ENCODE measurements around the gene B4GALT6. TPM values are rescaled to one million over a fixed set of nuclear protein-coding genes. Genes with fewer than 3 reads are reported as not detected.

Gene B4GALT6
- total and polyA plus RNA-seq, 10 of the 15 experiments (the other 5 are each of a cell fraction or from before 2014, with no cell fraction given): 11.9 to 47.4 (median 18.0) TPM

DNA sequence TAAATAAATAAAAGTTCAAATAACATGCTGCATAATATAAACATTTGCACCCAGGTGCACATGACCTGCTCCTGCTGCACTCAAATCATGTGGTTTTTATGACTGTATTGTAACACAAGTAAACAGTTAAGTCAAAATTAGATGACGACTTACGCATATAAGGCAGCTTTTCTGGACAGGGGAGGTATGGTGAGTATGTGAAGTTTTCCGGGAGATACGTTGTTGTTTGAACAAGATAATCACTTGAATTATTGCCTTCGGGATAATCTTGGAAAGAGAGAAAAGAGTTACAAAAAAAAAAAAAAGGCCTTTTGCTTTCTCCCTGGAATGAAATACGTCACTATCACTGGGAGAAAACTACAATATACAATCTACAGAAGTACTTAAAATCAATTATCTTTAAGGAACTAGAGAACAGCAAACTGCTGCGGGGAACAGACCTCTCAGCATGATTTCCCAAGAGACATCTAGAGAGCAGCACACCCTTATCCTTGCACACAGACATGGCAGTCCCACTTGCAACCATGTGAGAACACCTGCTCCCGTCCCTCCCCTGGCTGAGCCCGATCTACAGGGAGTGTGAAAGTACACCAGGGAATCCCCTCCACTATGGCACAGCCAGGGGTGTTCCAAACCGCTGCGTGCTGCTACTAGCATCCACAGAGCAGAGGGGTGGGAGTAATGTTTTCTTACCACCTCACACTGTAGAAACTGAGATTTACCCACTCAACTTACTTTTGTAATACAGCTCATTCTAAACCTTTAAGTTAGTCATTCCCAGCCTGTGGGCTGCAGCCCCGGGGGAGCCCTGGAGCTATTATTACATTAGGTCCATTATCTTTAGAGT lies 26.3 kb downstream of the B4GALT6 start (continued):
- peak; percentile 86 to 88 for TF ChIP-seq BHLHE40 (IDR thresholded peaks at IDR 0.05; ENCODE audit: borderline replicate concordance in 1 of 2, low read depth in 2 of 2, low read length in 1 of 2)
- peak; percentile 14; the same call in 1 of the 2 replicates for TF ChIP-seq YBX1 (IDR thresholded peaks at IDR 0.05)
- no peak for TF ChIP-seq ZNF274 (IDR thresholded peaks at IDR 0.05; ENCODE audit: insufficient read depth, insufficient read length)
- TF ChIP-seq SREBF1 (IDR thresholded peaks at IDR 0.05; ENCODE audit: low read length): no peak
- TF ChIP-seq POU2F2 (IDR thresholded peaks at IDR 0.05; ENCODE audit: borderline replicate concordance, low read depth, low read length): no peak; the same call in 1 of the 3 replicates
- no peak; the same call in 1 of the 2 replicates for TF ChIP-seq STAT1 (conservative IDR thresholded peaks at IDR 0.05)
- TF ChIP-seq, protein P1, sequence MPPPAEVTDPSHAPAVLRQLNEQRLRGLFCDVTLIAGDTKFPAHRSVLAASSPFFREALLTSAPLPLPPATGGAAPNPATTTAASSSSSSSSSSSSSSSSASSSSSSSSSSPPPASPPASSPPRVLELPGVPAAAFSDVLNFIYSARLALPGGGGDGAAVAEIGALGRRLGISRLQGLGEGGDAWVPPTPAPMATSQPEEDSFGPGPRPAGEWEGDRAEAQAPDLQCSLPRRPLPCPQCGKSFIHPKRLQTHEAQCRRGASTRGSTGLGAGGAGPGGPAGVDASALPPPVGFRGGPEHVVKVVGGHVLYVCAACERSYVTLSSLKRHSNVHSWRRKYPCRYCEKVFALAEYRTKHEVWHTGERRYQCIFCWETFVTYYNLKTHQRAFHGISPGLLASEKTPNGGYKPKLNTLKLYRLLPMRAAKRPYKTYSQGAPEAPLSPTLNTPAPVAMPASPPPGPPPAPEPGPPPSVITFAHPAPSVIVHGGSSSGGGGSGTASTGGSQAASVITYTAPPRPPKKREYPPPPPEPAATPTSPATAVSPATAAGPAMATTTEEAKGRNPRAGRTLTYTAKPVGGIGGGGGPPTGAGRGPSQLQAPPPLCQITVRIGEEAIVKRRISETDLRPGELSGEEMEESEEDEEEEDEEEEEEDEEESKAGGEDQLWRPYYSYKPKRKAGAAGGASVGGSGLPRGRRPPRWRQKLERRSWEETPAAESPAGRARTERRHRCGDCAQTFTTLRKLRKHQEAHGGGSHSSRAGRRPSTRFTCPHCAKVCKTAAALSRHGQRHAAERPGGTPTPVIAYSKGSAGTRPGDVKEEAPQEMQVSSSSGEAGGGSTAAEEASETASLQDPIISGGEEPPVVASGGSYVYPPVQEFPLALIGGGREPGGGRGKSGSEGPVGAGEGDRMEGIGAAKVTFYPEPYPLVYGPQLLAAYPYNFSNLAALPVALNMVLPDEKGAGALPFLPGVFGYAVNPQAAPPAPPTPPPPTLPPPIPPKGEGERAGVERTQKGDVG (CRISPR knock-in tag; IDR thresholded peaks at IDR 0.05): no peak
- no peak for TF ChIP-seq NFYA (IDR thresholded peaks at IDR 0.05; ENCODE audit: borderline replicate concordance, low read depth, low read length)
- peak; percentile 89 for TF ChIP-seq ATF2 (IDR thresholded peaks at IDR 0.05; ENCODE audit: low read length)
- no peak for TF ChIP-seq LARP7 (IDR thresholded peaks at IDR 0.05)
- no peak for TF ChIP-seq FOS (IDR thresholded peaks at IDR 0.05; ENCODE audit: borderline replicate concordance, extremely low read depth, insufficient read length)
- TF ChIP-seq MYB (IDR thresholded peaks at IDR 0.05; ENCODE audit: borderline replicate concordance, low read depth, low read length): peak; percentile 66; the same call in 1 of the 2 replicates
- TF ChIP-seq, protein P2, sequence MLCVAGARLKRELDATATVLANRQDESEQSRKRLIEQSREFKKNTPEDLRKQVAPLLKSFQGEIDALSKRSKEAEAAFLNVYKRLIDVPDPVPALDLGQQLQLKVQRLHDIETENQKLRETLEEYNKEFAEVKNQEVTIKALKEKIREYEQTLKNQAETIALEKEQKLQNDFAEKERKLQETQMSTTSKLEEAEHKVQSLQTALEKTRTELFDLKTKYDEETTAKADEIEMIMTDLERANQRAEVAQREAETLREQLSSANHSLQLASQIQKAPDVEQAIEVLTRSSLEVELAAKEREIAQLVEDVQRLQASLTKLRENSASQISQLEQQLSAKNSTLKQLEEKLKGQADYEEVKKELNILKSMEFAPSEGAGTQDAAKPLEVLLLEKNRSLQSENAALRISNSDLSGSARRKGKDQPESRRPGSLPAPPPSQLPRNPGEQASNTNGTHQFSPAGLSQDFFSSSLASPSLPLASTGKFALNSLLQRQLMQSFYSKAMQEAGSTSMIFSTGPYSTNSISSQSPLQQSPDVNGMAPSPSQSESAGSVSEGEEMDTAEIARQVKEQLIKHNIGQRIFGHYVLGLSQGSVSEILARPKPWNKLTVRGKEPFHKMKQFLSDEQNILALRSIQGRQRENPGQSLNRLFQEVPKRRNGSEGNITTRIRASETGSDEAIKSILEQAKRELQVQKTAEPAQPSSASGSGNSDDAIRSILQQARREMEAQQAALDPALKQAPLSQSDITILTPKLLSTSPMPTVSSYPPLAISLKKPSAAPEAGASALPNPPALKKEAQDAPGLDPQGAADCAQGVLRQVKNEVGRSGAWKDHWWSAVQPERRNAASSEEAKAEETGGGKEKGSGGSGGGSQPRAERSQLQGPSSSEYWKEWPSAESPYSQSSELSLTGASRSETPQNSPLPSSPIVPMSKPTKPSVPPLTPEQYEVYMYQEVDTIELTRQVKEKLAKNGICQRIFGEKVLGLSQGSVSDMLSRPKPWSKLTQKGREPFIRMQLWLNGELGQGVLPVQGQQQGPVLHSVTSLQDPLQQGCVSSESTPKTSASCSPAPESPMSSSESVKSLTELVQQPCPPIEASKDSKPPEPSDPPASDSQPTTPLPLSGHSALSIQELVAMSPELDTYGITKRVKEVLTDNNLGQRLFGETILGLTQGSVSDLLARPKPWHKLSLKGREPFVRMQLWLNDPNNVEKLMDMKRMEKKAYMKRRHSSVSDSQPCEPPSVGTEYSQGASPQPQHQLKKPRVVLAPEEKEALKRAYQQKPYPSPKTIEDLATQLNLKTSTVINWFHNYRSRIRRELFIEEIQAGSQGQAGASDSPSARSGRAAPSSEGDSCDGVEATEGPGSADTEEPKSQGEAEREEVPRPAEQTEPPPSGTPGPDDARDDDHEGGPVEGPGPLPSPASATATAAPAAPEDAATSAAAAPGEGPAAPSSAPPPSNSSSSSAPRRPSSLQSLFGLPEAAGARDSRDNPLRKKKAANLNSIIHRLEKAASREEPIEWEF (IDR thresholded peaks at IDR 0.05; ENCODE audit: insufficient replicate concordance, low read depth, low read length): peak; percentile 91
- TF ChIP-seq DPF2 (IDR thresholded peaks at IDR 0.05): peak; percentile 90
- no peak for TF ChIP-seq ZNF24 (IDR thresholded peaks at IDR 0.05)
- no peak for TF ChIP-seq POLR2AphosphoS2 (IDR thresholded peaks at IDR 0.05; ENCODE audit: low read depth, low read length)
